ENCODE measurements around the gene MED15. TPM values are rescaled to one million over a fixed set of nuclear protein-coding genes. Genes with fewer than 3 reads are reported as not detected.
A peak's percentile ranks its signal among the peaks of the same experiment; 100 is the strongest.
"Not testable (repeated sequence)": the region's sequence is repeated elsewhere in the genome, so short reads cannot be mapped to it uniquely, and the experiment has no call there.

MED15 gene
- total and polyA plus RNA-seq, 3 experiments from 2014 or later, result 98.0 to 120 (median 106) TPM

- Mint-ChIP-seq H3K27ac (peak overlapping the region in 3 of 8 donors; percentile 6 to 47 (median 12)), H3K4me3 (no peak overlapping the region)
Measured at GRCh38 chr22:20588843-20589581, 81.6 kb downstream of the MED15 start.

GRCh38 chr22:20589614-20590476, 82.4 kb downstream of the MED15 start:
- Mint-ChIP-seq H3K27me3 (no peaks in the 10 kb centered on the region), H3K9me3 (no peaks in the 10 kb centered on the region), H3K36me3 (peaks cover 0 to 30% (median 0%) of the 10 kb centered on the region in 3 donors), H3K4me1 (peaks cover 0 to 20% (median 2%) of the 10 kb centered on the region in 3 donors), H3K4me3 (no peak overlapping the region), H3K27ac (no peak overlapping the region)
- Histone ChIP-seq H3K27me3 (ENCODE audit: insufficient read depth, low read length, poor library complexity, severe bottlenecking) (no peaks in the 10 kb centered on the region), H3K4me3 (ENCODE audit: low read length) (no peak overlapping the region), H3K27ac (ENCODE audit: low read depth, low read length) (no peak overlapping the region), H3K9me3 (ENCODE audit: low read length) (no peaks in the 10 kb centered on the region), H3K36me3 (ENCODE audit: insufficient read depth, low read length) (peaks cover 23% of the 10 kb centered on the region), H3K4me1 (ENCODE audit: insufficient read depth, low read length) (no peaks in the 10 kb centered on the region)
- ChIA-PET CTCF (interaction anchor here (0.9 kb wide), 3 partner anchors 16 to 38 kb away, joined by 3 to 4 read pairs (median 4); no protein-coding TSS in a partner anchor), POLR2A (interaction anchor here (0.9 kb wide), 1 partner anchor 33 kb away, joined by 4 read pairs; no protein-coding TSS in a partner anchor)
- no peak for DNase-seq

More at GRCh38 chr22:20588843-20589581, 81.6 kb downstream of the MED15 start:
- ChIA-PET CTCF (no interaction called here), POLR2A (interaction anchor here (0.9 kb wide), 1 partner anchor 32 kb away, joined by 4 read pairs; no protein-coding TSS in a partner anchor)
- no peak for DNase-seq
- H3K9me3 Mint-ChIP-seq, result no peaks in the 10 kb centered on the region
- Histone ChIP-seq H3K27ac (ENCODE audit: low read depth, low read length) (no peak overlapping the region), H3K4me1 (ENCODE audit: insufficient read depth, low read length) (no peaks in the 10 kb centered on the region), H3K9me3 (ENCODE audit: low read length) (no peaks in the 10 kb centered on the region), H3K27me3 (ENCODE audit: insufficient read depth, low read length, poor library complexity, severe bottlenecking) (no peaks in the 10 kb centered on the region), H3K36me3 (ENCODE audit: insufficient read depth, low read length) (peaks cover 31% of the 10 kb centered on the region), H3K4me3 (ENCODE audit: low read length) (no peak overlapping the region)
- H3K4me1 Mint-ChIP-seq, result peaks cover 0 to 20% (median 2%) of the 10 kb centered on the region in 3 donors
- H3K36me3 Mint-ChIP-seq, result peaks cover 0 to 38% (median 0%) of the 10 kb centered on the region in 3 donors
- no peaks in the 10 kb centered on the region for H3K27me3 Mint-ChIP-seq

- no peaks in the 10 kb centered on the region for H3K27me3 Mint-ChIP-seq
- Histone ChIP-seq H3K36me3 (ENCODE audit: insufficient read depth, low read length) (peaks cover 15% of the 10 kb centered on the region), H3K4me3 (ENCODE audit: low read length) (no peak overlapping the region), H3K27me3 (ENCODE audit: insufficient read depth, low read length, poor library complexity, severe bottlenecking) (no peaks in the 10 kb centered on the region), H3K9me3 (ENCODE audit: low read length) (no peaks in the 10 kb centered on the region), H3K27ac (ENCODE audit: low read depth, low read length) (no peak overlapping the region), H3K4me1 (ENCODE audit: insufficient read depth, low read length) (no peaks in the 10 kb centered on the region)
- H3K36me3 Mint-ChIP-seq, result peaks cover 0 to 22% (median 0%) of the 10 kb centered on the region in 3 donors
- H3K4me3 Mint-ChIP-seq, result no peak overlapping the region
- DNase-seq, result no peak
- ChIA-PET POLR2A (no interaction called here), CTCF (interaction anchor here (0.9 to 1.5 kb wide), 4 partner anchors 15 to 173 kb away, joined by 3 to 4 read pairs (median 4); no protein-coding TSS in a partner anchor)
- H3K4me1 Mint-ChIP-seq, result peaks cover 0 to 20% (median 2%) of the 10 kb centered on the region in 3 donors
- H3K27ac Mint-ChIP-seq, result peak overlapping the region in 4 of 8 donors; percentile 50 to 61 (median 52)
- no peaks in the 10 kb centered on the region for H3K9me3 Mint-ChIP-seq
Measured at GRCh38 chr22:20590477-20591294, 83.3 kb downstream of the MED15 start.

DNA sequence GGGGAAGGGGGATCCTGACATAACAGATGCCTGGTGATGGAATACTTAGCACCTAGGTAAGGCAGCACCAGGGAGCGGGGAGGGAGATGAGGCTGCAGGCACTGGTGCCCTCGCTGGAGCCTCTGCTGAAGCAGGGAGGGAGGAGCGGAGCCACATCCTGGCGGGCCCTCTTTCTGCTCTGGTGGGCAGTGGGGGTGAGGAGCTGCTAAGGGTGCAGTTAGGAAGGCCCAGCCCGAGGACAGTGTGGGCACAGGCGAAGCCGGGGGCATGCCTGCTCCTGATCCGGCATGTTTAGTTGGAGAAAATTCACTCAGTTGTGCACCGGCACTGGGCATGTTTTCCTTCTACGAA, 83.9 kb downstream of the MED15 start:
- DNase-seq, result no peak
- no peaks in the 10 kb centered on the region for H3K9me3 Mint-ChIP-seq
- no peaks in the 10 kb centered on the region for H3K9me3 ChIP-seq (ENCODE audit: low read length)
- H3K36me3 ChIP-seq (ENCODE audit: insufficient read depth, low read length), result peaks cover 9% of the 10 kb centered on the region
- H3K27ac ChIP-seq (ENCODE audit: low read depth, low read length), result no peak overlapping the region
- peak overlapping the region in 3 of 8 donors; percentile 50 to 61 (median 51) for H3K27ac Mint-ChIP-seq
- CTCF ChIA-PET, result interaction anchor here (0.8 to 1.5 kb wide), 3 partner anchors 15 to 173 kb away, joined by 3 to 4 read pairs (median 3); no protein-coding TSS in a partner anchor
- no peaks in the 10 kb centered on the region for H3K27me3 ChIP-seq (ENCODE audit: insufficient read depth, low read length, poor library complexity, severe bottlenecking)
- POLR2A ChIA-PET, result no interaction called here
- H3K4me1 Mint-ChIP-seq, result peaks cover 0 to 20% (median 2%) of the 10 kb centered on the region in 3 donors
- H3K4me3 Mint-ChIP-seq, result no peak overlapping the region
- no peak overlapping the region for H3K4me3 ChIP-seq (ENCODE audit: low read length)
- no peaks in the 10 kb centered on the region for H3K4me1 ChIP-seq (ENCODE audit: insufficient read depth, low read length)
- H3K36me3 Mint-ChIP-seq, result peaks cover 0 to 16% (median 0%) of the 10 kb centered on the region in 3 donors
- H3K27me3 Mint-ChIP-seq, result no peaks in the 10 kb centered on the region

GRCh38 chr22:20591660-20592310, 84.4 kb downstream of the MED15 start:
- no peak for DNase-seq
- peaks cover 4% of the 10 kb centered on the region for H3K36me3 ChIP-seq (ENCODE audit: insufficient read depth, low read length)
- H3K4me1 ChIP-seq (ENCODE audit: insufficient read depth, low read length), result no peaks in the 10 kb centered on the region
- Mint-ChIP-seq H3K27ac (no peak overlapping the region), H3K27me3 (no peaks in the 10 kb centered on the region), H3K4me3 (no peak overlapping the region), H3K9me3 (no peaks in the 10 kb centered on the region), H3K4me1 (peaks cover 0 to 18% (median 2%) of the 10 kb centered on the region in 3 donors), H3K36me3 (peaks cover 0 to 11% (median 0%) of the 10 kb centered on the region in 3 donors)
- H3K27me3 ChIP-seq (ENCODE audit: insufficient read depth, low read length, poor library complexity, severe bottlenecking), result no peaks in the 10 kb centered on the region
- H3K27ac ChIP-seq (ENCODE audit: low read depth, low read length), result no peak overlapping the region
- H3K9me3 ChIP-seq (ENCODE audit: low read length), result no peaks in the 10 kb centered on the region
- CTCF ChIA-PET, result interaction anchor here (0.8 to 1.5 kb wide), 2 partner anchors 14 to 174 kb away, joined by 3 to 4 read pairs; no protein-coding TSS in a partner anchor
- POLR2A ChIA-PET, result no interaction called here
- H3K4me3 ChIP-seq (ENCODE audit: low read length), result no peak overlapping the region

DNA sequence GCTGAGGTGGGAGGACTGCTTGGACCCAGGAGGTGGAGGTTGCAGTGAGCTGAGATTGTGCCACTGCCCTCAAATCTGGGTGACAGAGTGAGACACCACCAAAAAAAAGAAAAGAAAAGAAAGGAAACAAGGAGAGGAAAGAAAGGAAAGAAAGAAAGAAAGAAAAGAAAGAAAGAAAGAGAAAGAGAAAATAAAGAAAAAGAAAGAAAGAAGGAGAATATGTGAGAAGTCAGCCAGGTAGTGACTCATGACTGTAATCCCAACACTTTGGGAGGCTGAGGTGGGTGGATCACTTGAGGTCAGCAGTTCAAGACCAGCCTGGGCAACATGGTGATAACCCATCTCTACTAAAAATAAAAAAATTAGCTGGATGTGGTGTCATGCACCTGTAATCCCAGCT, 86.6 kb downstream of the MED15 start:
- H3K9me3 Mint-ChIP-seq; H3K4me3 Mint-ChIP-seq; H3K36me3 ChIP-seq (ENCODE audit: insufficient read depth, low read length); H3K27me3 Mint-ChIP-seq; CTCF ChIA-PET; H3K9me3 ChIP-seq (ENCODE audit: low read length); H3K27ac ChIP-seq (ENCODE audit: low read depth, low read length); DNase-seq; POLR2A ChIA-PET; H3K4me1 Mint-ChIP-seq; H3K4me1 ChIP-seq (ENCODE audit: insufficient read depth, low read length); H3K27me3 ChIP-seq (ENCODE audit: insufficient read depth, low read length, poor library complexity, severe bottlenecking); H3K4me3 ChIP-seq (ENCODE audit: low read length); H3K36me3 Mint-ChIP-seq: not testable (repeated sequence)
- peak overlapping the region in 3 of 8 donors; percentile 26 to 77 (median 51) for H3K27ac Mint-ChIP-seq

DNA sequence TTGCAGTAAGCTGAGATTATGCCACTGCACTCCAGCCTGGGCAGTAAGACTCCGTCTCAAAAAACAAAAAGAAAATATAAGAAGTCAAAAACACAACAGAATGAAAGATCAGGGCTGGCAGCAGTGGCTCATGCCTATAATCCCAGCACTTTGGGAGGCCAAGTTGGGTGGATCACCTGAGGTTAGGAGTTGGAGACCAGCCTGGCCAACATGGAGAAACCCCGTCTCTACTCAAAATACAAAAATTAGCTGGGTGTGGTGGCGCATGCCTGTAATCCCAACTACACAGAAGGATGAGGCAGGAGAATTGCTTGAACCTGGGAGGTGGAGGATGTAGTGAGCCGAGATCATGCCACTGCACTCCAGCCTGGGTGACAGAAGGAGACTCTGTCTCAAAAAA, 87.1 kb downstream of the MED15 start:
- peak overlapping the region in 2 of 8 donors; percentile 26 to 38 for H3K27ac Mint-ChIP-seq
- H3K9me3 ChIP-seq (ENCODE audit: low read length); H3K36me3 Mint-ChIP-seq; POLR2A ChIA-PET; H3K27me3 ChIP-seq (ENCODE audit: insufficient read depth, low read length, poor library complexity, severe bottlenecking); H3K9me3 Mint-ChIP-seq; H3K4me3 Mint-ChIP-seq; H3K4me1 ChIP-seq (ENCODE audit: insufficient read depth, low read length); H3K36me3 ChIP-seq (ENCODE audit: insufficient read depth, low read length); H3K4me3 ChIP-seq (ENCODE audit: low read length); H3K27ac ChIP-seq (ENCODE audit: low read depth, low read length); H3K4me1 Mint-ChIP-seq; H3K27me3 Mint-ChIP-seq; DNase-seq: not testable (repeated sequence)
- CTCF ChIA-PET, result interaction anchor here (1.5 kb wide), 1 partner anchor 12 kb away, joined by 5 read pairs; no protein-coding TSS in a partner anchor
